T-helper 1 cell treated with Interleukin-12 subunit alpha and Interleukin-12 subunit beta and Interleukin-4 antibody, amounts not matched to agents 30 ng/mL and 1 ng/mL, for 36 hours (primary cell): ENCODE measurements around the gene GPRIN1. TPM values are rescaled to one million over a fixed set of nuclear protein-coding genes. Genes with fewer than 3 reads are reported as not detected.
"Not testable (repeated sequence)": the region's sequence is repeated elsewhere in the genome, so short reads cannot be mapped to it uniquely, and the experiment has no call there.

ENCODE experiments used
- intact Hi-C: fragments of 100-400 bp; cut with micrococcal nuclease; formaldehyde crosslinking; loops from one replicate; pipeline ENCODE4 v1.15.1; 2024
- total RNA-seq: library from RNA; stranded (reverse); gene quantifications from 2 replicates; pipeline ENCODE4 v1.2.3, GENCODE V29; 2022

The GPRIN1 gene
- total RNA-seq, 1 donor from 2014 or later: 2.6 TPM

DNA sequence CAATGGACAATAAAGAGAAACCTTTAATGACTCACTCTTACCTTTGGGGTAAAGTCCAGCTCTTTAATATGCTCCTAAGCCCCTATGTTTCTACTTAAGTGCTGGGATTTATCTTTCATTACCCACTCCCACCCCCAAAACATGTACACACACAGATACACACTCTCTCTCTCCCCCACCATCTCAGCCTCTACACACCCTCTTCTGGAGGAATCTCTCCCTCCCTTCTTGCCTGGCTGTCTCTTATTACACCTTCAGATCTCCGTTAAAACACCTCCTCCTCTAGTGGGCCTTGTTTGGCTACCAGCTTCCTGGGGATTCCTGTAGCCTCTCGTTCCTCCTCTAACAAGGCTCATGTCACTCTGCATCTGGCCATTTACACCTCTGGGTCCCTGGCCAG is 6.9 kb downstream of the GPRIN1 start:
- intact Hi-C loops: no loop called here

- intact Hi-C loops: no loop called here
Measured at GRCh38 chr5:176601901-176602482, 8.0 kb downstream of the GPRIN1 start.

DNA sequence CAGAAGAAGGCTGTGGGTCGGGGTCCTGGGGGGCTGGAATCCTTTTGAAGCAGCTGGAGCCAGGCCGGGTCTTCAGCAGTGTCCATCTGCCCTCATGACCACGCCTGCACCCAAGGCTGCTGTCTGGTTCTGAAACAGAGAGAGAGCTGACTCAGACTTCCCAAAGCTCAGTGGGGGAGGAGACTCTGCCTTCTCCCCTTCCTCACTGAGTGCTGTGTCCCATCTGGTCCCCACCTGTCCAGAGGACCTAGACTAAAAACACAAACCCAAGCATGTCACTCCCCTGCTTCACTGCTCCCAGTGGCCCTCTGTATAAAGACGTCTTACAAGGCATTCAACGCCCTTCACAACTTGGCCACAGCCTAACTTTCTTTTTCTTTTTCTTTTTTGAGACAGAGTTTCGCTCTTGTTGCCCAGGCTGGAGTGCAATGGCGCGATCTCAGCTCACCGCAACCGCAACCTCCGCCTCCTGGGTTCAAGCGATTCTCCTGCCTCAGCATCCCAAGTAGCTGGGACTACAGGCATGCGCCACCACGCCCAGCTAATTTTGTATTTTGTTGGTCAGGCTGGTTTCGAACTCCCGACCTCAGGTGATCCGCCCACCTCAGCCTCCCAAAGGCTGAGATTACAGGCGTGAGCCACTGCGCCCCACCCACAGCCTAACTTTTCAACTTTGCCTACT is 10.1 kb downstream of the GPRIN1 start:
- intact Hi-C loops: not testable (repeated sequence)

DNA sequence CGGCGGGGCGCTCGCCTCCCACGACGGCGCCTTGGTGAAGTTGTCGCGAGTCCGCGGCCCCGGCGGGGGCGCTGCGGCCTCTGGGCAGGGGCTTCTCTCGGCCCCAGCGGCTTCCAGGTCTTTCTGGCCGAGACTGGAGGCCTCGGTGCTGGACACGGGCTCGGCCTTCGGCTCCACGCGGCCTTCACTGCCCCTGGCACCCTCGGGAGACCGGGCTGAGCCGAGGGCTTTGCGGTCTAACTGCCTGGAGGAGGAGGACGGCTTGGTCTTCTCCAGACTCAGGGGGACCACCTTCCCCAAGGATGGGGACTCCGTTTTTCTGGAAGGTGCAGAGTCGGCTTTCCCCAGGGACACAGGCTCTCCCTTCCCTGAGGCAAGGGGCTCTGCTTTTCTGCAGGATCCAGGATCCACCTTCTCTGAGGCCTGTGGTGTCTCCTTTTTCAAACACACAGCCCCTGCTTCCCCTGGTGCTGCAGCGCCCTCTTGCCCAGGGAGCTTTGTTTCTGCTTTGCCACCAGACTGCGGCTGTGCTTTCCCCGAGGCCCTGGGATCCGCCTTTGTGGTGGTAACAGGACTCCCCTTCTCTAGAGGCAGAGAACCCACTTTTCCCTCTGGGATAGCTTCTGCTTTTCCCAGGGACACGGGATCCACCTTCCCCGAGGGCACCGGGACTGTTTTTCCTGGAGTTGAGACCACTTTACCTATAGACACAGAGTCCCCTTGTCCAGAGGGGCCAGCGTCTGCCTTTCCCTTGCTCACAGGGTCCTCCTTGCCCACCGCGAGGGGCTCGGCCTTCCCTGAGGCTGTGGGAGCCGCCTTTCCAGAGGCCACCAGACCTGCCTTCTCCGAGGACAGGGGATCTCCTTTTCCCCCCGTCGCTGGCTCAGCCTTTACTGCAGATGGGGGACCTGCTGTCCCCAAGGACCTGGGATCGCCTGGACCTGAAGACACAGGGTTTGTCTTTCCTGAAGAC is 12.3 kb downstream of the GPRIN1 start:
- intact Hi-C loops: loop anchor here (1.0 to 2.0 kb wide), 7 partner anchors 13 to 236 kb away; partner anchors contain the start of genes CLTB, FAF2, GPRIN1 and KIAA1191

GRCh38 chr5:176596689-176597416 is 13.1 kb downstream of the GPRIN1 start:
- intact Hi-C loops: loop anchor here (1.0 to 2.0 kb wide), 7 partner anchors 14 to 236 kb away; partner anchors contain the start of genes CLTB, FAF2, GPRIN1 and KIAA1191

- intact Hi-C loops: loop anchor here (2.0 kb wide), 1 partner anchor 15 kb away; the partner anchor contains the start of gene GPRIN1
Measured at GRCh38 chr5:176596069-176596644, 13.8 kb downstream of the GPRIN1 start.

- intact Hi-C loops: no loop called here
Measured at GRCh38 chr5:176595386-176595943, 14.5 kb downstream of the GPRIN1 start.

DNA sequence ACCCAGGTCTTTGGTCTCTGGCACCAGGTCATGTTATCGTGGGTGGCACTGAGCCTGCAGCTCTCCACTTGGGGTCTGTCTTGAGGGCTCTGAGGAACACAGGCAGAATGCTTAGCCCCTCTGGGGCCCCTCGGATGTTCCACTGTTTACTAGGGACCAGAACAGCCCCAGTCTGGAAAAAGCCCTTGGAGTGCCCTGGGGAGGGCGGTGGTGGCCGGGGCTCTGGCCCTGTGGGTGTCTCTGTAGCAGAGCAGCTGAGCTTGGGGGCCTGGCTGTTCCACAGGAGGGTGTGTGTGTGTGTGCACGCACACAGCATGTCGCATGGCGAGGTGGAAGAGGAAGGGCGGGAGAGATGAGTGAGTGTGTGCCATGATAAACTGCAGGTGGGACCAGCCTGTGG is 15.4 kb downstream of the GPRIN1 start:
- intact Hi-C loops: no loop called here

DNA sequence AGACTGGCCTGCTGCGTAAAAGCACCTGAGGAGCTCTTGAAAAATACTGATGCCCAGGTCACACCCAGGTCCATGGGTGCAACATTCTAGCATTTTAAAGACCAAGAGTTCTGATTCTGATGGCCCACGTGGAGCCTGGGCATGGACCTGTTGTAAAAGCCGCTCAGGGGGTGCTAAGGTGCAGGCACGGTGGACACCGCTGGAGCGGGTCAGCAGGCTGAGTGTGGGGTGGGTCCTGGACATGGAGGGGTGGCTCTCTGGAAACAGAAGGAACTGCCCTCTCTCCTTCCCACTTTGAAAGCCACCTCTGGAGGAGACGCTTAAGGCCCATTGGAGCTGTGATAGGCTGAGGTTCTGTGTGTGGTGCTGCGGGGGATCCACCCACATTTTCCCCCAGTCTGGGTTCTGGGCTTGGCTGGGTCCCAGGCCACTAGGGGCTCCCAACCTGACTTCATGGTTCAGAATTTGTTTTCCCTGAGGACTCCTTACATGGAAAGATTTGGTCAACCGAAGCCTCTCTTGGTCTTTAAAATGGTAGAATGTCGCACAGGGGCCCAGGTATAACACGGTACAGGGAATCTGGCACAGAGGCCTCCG is 16.6 kb downstream of the GPRIN1 start:
- intact Hi-C loops: no loop called here

GRCh38 chr5:176592573-176592972 is 17.4 kb downstream of the GPRIN1 start:
- intact Hi-C loops: no loop called here

GRCh38 chr5:176591667-176592066 is 18.3 kb downstream of the GPRIN1 start:
- intact Hi-C loops: not testable (repeated sequence)

DNA sequence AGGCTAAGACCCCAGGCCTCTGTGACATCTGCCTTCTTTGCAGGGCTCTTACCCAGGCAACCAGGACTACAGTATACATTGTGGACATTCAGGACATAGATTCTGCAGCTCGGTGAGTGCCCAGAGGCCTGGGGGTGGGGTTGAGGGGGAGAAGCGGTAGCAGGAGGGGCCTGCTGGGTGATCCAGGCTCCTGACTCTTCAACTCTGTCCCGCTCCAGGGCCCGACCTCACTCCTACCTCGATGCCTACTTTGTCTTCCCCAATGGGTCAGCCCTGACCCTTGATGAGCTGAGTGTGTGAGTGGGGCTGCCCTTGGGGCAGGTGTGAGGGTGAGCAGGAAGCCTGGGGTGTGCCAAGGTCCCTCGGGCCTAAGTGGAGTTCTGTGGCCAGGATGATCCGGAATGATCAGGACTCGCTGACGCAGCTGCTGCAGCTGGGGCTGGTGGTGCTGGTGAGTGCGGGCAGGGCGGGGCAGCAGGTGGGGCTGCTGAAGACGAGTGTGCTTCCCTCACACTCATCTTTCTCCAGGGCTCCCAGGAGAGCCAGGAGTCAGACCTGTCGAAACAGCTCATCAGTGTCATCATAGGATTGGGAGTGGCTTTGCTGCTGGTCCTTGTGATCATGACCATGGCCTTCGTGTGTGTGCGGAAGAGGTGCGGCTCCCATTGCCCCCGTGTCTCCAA is 19.8 kb downstream of the GPRIN1 start:
- intact Hi-C loops: no loop called here

- intact Hi-C loops: no loop called here
Measured at GRCh38 chr5:176589039-176589769, 20.8 kb downstream of the GPRIN1 start.

- intact Hi-C loops: no loop called here
Measured at GRCh38 chr5:176588297-176588696, 21.7 kb downstream of the GPRIN1 start.

- intact Hi-C loops: no loop called here
Measured at GRCh38 chr5:176587398-176587797, 22.6 kb downstream of the GPRIN1 start.

DNA sequence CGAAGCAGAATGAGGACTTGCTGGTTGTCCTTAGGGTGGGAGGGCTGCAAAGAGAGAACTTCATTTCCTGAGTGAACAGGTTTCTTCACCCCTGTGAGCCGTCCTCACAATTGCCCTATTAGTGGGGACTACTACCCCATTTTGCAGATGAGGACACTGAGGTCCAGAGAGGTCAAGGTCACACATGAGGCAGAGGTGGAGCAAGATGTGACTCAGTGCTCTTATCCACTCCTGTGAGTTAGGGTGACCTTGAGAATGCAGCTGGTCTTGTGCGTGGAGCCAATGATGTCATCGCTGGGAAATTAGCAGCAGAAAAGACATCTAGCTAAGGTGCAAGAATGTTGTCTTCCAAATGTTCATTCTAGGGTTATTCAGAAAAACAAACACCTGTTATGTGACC is 26.9 kb downstream of the GPRIN1 start:
- intact Hi-C loops: no loop called here

DNA sequence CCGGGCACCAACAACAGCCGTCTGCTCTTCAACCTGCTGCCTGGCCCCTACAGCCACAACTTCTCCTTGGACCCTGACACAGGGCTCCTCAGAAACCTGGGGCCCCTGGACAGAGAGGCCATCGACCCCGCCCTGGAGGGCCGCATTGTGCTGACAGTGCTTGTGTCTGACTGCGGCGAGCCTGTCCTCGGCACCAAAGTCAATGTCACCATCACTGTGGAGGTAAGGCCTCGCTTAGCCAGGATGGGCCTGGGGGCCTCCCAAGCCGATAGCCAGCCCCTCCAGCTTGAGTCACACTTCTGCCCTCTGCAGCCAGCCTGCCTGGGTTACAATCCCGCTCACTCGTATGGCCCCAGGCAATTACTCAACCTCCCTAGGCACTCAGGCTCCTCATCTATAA is 28.6 kb downstream of the GPRIN1 start:
- intact Hi-C loops: no loop called here

DNA sequence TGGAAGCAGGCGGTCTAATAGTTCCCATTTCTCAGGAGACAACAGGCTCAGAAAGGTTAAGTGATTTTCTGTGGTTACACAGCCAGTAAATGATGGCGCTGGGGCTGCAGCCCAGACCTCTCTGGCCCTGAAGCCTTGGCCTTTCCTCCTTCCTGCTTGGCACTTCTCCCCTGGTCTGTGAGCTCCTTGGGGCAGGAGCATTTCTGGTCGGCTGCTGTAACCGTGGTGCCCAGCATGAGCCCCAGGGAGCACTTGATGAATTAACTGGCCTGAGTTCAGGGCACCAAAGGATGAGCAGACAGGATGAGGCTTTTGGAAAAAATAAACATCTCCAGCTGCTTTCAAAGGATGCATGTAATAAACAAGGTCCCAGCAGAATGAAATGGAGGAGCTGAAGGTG is 30.6 kb downstream of the GPRIN1 start:
- intact Hi-C loops: no loop called here

- intact Hi-C loops: no loop called here
Measured at GRCh38 chr5:176578391-176578808, 31.6 kb downstream of the GPRIN1 start.
